KMS-11 (cell line): Measurements from ENCODE around the gene NKX1-1.
"Not testable (repeated sequence)": the region's sequence is repeated elsewhere in the genome, so short reads cannot be mapped to it uniquely, and the experiment has no call there.

Experiments
- H2AFZ ChIP-seq: fragments of 200-600 bp; sonication (generic); 2 replicates; pipeline ENCODE4 v1.6.1; 2016; ENCODE audit warnings: antibody characterized with exemption, mixed run types, low read depth
- H3K27ac ChIP-seq: fragments of 200-600 bp; sonication (generic); 2 replicates; pipeline ENCODE4 v1.6.1; 2016; ENCODE audit warnings: mild to moderate bottlenecking, mixed run types
- H3K27me3 ChIP-seq: fragments of 200-600 bp; sonication (generic); 2 replicates; pipeline ENCODE4 v1.6.1; 2017; ENCODE audit warnings: mild to moderate bottlenecking, low read depth, mixed run types, moderate library complexity; ENCODE audit not compliant: insufficient read depth
- H3K36me3 ChIP-seq: fragments of 200-600 bp; sonication (generic); 2 replicates; pipeline ENCODE4 v1.6.1; 2017; ENCODE audit warnings: mild to moderate bottlenecking, mixed run types; ENCODE audit not compliant: insufficient read depth
- H3K4me1 ChIP-seq: fragments of 200-600 bp; sonication (generic); 2 replicates; pipeline ENCODE4 v1.6.1; 2016; ENCODE audit warnings: mild to moderate bottlenecking, low read depth, mixed run types; ENCODE audit not compliant: poor library complexity, severe bottlenecking
- H3K4me2 ChIP-seq: fragments of 200-600 bp; sonication (generic); 2 replicates; pipeline ENCODE4 v1.7.0; 2016; ENCODE audit warnings: mild to moderate bottlenecking, mixed run types
- H3K4me3 ChIP-seq: fragments of 200-600 bp; sonication (generic); IDR thresholded peaks from 2 replicates; pipeline ENCODE4 v1.6.1; 2017; ENCODE audit warnings: low read depth, low read length, mixed read lengths; ENCODE audit not compliant: insufficient read depth
- H3K79me2 ChIP-seq: fragments of 200-600 bp; sonication (generic); 2 replicates; pipeline ENCODE4 v1.6.1; 2016; ENCODE audit warnings: low read depth, mixed run types; ENCODE audit not compliant: insufficient read depth
- H3K9ac ChIP-seq: fragments of 200-600 bp; sonication (generic); 2 replicates; pipeline ENCODE4 v1.6.1; 2016; ENCODE audit warnings: mild to moderate bottlenecking, mixed run types
- H4K20me1 ChIP-seq: fragments of 200-600 bp; sonication (generic); 2 replicates; pipeline ENCODE4 v1.6.1; 2016; ENCODE audit warnings: mild to moderate bottlenecking, mixed run types; ENCODE audit not compliant: insufficient read depth
- TF ChIP-seq, protein P1 (sequence below): fragments of 200-600 bp; sonication (generic); conservative IDR thresholded peaks from 2 replicates; pipeline ENCODE4 v1.6.1; 2017; ENCODE audit warnings: low read depth, mild to moderate bottlenecking, antibody characterized with exemption, low read length, moderate library complexity, mixed read lengths

NKX1-1 gene

DNA sequence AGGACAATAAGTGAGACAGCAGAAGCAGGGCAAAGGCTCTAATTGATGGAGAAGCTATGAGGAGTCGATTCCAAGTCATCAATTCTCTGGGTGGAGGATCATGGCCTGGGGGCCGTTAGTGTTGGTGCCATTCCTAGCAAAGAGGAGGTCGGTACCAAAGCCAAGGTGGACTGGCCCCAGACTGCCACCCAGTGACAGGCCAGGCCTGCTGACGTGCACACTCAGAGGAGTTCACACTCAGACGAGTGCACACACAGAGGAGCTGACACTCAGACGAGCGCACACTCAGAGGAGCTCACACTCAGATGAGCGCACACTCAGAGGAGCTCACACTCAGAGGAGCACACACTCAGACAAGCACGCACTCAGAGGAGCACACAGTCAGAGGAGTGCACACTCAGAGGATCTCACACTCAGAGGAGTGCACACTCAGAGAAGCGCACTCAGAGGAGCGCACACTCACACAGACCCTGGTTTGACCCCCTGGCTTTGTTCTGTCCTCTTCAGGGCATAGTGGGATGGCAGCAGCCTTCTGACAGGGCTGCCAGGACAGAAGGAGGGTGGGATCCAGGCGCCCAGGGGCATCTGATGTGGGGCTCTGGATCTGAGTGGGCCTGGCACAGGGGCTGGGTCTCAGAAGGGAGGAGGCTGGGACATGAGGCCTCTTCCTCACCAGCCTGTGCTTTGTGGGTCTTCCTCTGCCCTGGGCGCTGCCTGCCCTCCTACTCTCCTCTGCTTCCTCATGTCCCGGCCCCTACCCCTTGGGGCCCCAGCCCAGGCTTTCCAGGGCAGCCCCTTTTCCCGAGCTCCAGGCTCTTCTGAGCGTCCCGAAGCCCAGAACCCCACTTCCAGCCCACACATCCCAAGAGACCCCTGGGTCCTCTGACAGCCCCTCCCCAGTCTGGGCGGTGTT is 41.7 kb upstream of the NKX1-1 start:
- Histone ChIP-seq H3K27me3 (no peaks in the 10 kb centered on the region; the same call in 1 of the 2 replicates), H3K4me1 (no peaks in the 10 kb centered on the region), H2AFZ (no peak overlapping the region), H3K36me3 (no peaks in the 10 kb centered on the region), H3K4me2 (no peak overlapping the region), H3K27ac (no peak overlapping the region), H3K4me3 (no peak overlapping the region), H3K79me2 (no peaks in the 10 kb centered on the region), H4K20me1 (no peaks in the 10 kb centered on the region), H3K9ac (no peak overlapping the region)
- TF ChIP-seq, protein P1, sequence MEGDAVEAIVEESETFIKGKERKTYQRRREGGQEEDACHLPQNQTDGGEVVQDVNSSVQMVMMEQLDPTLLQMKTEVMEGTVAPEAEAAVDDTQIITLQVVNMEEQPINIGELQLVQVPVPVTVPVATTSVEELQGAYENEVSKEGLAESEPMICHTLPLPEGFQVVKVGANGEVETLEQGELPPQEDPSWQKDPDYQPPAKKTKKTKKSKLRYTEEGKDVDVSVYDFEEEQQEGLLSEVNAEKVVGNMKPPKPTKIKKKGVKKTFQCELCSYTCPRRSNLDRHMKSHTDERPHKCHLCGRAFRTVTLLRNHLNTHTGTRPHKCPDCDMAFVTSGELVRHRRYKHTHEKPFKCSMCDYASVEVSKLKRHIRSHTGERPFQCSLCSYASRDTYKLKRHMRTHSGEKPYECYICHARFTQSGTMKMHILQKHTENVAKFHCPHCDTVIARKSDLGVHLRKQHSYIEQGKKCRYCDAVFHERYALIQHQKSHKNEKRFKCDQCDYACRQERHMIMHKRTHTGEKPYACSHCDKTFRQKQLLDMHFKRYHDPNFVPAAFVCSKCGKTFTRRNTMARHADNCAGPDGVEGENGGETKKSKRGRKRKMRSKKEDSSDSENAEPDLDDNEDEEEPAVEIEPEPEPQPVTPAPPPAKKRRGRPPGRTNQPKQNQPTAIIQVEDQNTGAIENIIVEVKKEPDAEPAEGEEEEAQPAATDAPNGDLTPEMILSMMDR: no peak

GRCh38 chr4:1446502-1447386 is 40.5 kb upstream of the NKX1-1 start:
- TF ChIP-seq, protein P1: no peak
- Histone ChIP-seq H3K4me1 (no peaks in the 10 kb centered on the region), H2AFZ (no peak overlapping the region), H3K9ac (no peak overlapping the region), H4K20me1 (no peaks in the 10 kb centered on the region), H3K4me3 (no peak overlapping the region), H3K79me2 (no peaks in the 10 kb centered on the region), H3K4me2 (no peak overlapping the region), H3K36me3 (no peaks in the 10 kb centered on the region), H3K27ac (no peak overlapping the region), H3K27me3 (no peaks in the 10 kb centered on the region; the same call in 1 of the 2 replicates)

- no peaks in the 10 kb centered on the region; the same call in 1 of the 2 replicates for H3K27me3 ChIP-seq
- H3K79me2 ChIP-seq: no peaks in the 10 kb centered on the region
- no peak overlapping the region for H3K9ac ChIP-seq
- TF ChIP-seq, protein P1: no peak
- no peak overlapping the region for H3K27ac ChIP-seq
- no peaks in the 10 kb centered on the region for H3K36me3 ChIP-seq
- H4K20me1 ChIP-seq: no peaks in the 10 kb centered on the region
- no peak overlapping the region for H2AFZ ChIP-seq
- no peak overlapping the region for H3K4me2 ChIP-seq
- no peak overlapping the region for H3K4me3 ChIP-seq
- H3K4me1 ChIP-seq: no peaks in the 10 kb centered on the region
Measured at GRCh38 chr4:1445716-1446445, 39.6 kb upstream of the NKX1-1 start.

DNA sequence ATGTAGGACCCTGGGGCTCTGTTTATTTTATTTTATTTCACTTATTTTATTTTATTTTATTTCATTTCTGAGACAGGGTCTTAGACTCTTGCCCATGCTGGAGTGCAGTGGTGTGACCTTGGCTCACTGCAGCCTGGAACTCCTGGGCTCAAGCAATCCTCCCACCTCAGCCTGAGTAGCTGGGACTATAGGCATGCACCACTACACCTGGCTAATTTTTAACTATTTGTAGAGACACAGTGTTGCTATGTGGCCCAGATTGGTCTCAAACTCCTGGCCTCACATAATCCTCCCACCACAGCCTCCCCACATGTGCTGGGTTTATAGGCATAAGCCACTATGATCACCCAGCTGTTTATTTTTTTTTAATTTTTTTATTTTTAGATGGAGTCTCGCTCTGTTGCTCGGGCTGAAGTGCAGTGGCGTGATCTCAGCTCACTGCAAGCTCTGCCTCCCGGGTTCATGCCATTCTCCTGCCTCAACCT is 37.5 kb upstream of the NKX1-1 start:
- H4K20me1 ChIP-seq, H3K9ac ChIP-seq, H3K27me3 ChIP-seq, H3K79me2 ChIP-seq, H2AFZ ChIP-seq, H3K4me1 ChIP-seq, H3K27ac ChIP-seq, H3K4me2 ChIP-seq, H3K4me3 ChIP-seq, H3K36me3 ChIP-seq: not testable (repeated sequence)
